ENCODE results near the gene RBM7.

GRCh38 chr11:114416441-114416961 is 16.0 kb downstream of the RBM7 start:
- TF ChIP-seq, protein P1, sequence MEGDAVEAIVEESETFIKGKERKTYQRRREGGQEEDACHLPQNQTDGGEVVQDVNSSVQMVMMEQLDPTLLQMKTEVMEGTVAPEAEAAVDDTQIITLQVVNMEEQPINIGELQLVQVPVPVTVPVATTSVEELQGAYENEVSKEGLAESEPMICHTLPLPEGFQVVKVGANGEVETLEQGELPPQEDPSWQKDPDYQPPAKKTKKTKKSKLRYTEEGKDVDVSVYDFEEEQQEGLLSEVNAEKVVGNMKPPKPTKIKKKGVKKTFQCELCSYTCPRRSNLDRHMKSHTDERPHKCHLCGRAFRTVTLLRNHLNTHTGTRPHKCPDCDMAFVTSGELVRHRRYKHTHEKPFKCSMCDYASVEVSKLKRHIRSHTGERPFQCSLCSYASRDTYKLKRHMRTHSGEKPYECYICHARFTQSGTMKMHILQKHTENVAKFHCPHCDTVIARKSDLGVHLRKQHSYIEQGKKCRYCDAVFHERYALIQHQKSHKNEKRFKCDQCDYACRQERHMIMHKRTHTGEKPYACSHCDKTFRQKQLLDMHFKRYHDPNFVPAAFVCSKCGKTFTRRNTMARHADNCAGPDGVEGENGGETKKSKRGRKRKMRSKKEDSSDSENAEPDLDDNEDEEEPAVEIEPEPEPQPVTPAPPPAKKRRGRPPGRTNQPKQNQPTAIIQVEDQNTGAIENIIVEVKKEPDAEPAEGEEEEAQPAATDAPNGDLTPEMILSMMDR (conservative IDR thresholded peaks at IDR 0.05; ENCODE audit: low read depth, low read length) = no peak
- no peak for TF ChIP-seq EZH2 (IDR thresholded peaks at IDR 0.05; ENCODE audit: borderline replicate concordance, low read depth, low read length, poor library complexity, severe bottlenecking)
